ENCODE data around the gene NXPH4. TPM values are rescaled to one million over a fixed set of nuclear protein-coding genes. Genes with fewer than 3 reads are reported as not detected.

NXPH4 gene
- total and polyA plus RNA-seq, 10 of the 15 experiments (the other 5 are each of a cell fraction or from before 2014, with no cell fraction given) = 0.03 to 0.26 TPM; not detected in 8

DNA sequence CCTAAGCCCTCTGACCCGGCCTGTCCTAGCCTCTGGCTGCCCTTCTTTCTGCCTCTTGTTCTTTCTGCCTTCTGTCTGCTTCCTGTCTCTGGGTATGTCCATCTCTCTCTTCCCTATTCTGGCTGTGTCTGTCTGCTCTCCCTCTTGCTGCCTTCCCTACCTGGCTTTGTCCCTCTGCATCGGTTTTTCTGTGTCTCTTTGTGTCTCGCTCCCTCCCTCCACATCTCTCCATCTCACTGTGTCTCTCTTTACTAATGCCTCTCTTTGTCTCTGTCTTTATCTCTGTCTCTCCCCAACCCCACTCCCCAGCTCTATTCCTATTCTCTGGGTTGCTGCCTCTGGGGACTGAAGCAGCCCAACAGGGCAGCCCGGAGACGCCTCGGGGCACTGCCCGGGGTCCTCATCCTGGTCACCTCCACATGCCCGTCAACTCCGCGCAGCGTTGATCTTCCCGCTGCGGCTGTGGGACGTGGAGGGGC is 23.0 kb downstream of the NXPH4 start:
- Histone ChIP-seq H3K4me2 (ENCODE audit: control insufficient read depth, insufficient read depth) (peak overlapping the region; percentile 93), H3K27me3 (replicated peaks in 1 of 2; ENCODE audit: control insufficient read depth in 2 of 2, insufficient read depth in 2 of 2, low read length in 1 of 2) (peaks cover 5 to 8% of the 10 kb centered on the region in 2 experiments; a peak in 3 of 4 replicates), H3K4me1 (ENCODE audit: control insufficient read depth, insufficient read depth, low read length) (peaks cover 50% of the 10 kb centered on the region), H4K20me1 (ENCODE audit: control insufficient read depth, insufficient read depth) (peaks cover 2% of the 10 kb centered on the region; the same call in 1 of the 2 replicates), H3K9ac (ENCODE audit: control insufficient read depth, insufficient read depth, low read length) (peak overlapping the region; percentile 47; the same call in 1 of the 2 replicates), H3K4me3 (peak overlapping the region; percentile 68), H3K27ac (ENCODE audit: control insufficient read depth, insufficient read depth) (no peak overlapping the region), H3K36me3 (ENCODE audit: control insufficient read depth in 2 of 2, insufficient read depth in 2 of 2, low read length in 1 of 2) (no peaks in the 10 kb centered on the region; a peak in 2 of 4 replicates), H2AFZ (ENCODE audit: control insufficient read depth, low read depth, low read length) (peak overlapping the region; percentile 2), H3K79me2 (ENCODE audit: control insufficient read depth, insufficient read depth, low read length) (no peaks in the 10 kb centered on the region), H3K9me3 (replicated peaks; ENCODE audit: control insufficient read depth, insufficient read depth, low read length) (no peaks in the 10 kb centered on the region)
- intact Hi-C loops (cut with micrococcal nuclease; ENCODE audit: unreplicated experiment) (loop anchor here (1.0 to 5.0 kb wide), 2 partner anchors 26 to 117 kb away; no protein-coding TSS in a partner anchor), in situ Hi-C loops (cut with MboI) (no loop called here)
- peak; percentile 0; the same call in 1 of the 3 replicates for ATAC-seq
- SMC1A ChIA-PET (ENCODE audit: uncharacterized antibody, unreplicated experiment) = interaction anchor here (0.6 to 8.1 kb wide), 4 partner anchors 10 to 615 kb away, joined by 3 to 55 read pairs (median 7); partner anchors contain the start of gene SHMT2
- under 1% methylated on average over 14 of the region's 14 CpGs for WGBS (ENCODE audit: insufficient coverage, insufficient replicate concordance, low lambda C conversion rate, missing lambda C conversion rate)
- POLR2A ChIA-PET = interaction anchor here (0.5 to 2.8 kb wide), 4 partner anchors 10 to 219 kb away, joined by 3 to 15 read pairs (median 6); partner anchors contain the start of gene SHMT2
- DNase-seq (ENCODE audit: low read depth, low spot score) = no peak
- TF ChIP-seq, protein P1, sequence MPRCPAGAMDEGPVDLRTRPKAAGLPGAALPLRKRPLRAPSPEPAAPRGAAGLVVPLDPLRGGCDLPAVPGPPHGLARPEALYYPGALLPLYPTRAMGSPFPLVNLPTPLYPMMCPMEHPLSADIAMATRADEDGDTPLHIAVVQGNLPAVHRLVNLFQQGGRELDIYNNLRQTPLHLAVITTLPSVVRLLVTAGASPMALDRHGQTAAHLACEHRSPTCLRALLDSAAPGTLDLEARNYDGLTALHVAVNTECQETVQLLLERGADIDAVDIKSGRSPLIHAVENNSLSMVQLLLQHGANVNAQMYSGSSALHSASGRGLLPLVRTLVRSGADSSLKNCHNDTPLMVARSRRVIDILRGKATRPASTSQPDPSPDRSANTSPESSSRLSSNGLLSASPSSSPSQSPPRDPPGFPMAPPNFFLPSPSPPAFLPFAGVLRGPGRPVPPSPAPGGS (IDR thresholded peaks at IDR 0.05; ENCODE audit: borderline replicate concordance, insufficient read depth, low read depth, low read length, poor library complexity, severe bottlenecking) = no peak
- no peak for TF ChIP-seq KAT2A (conservative IDR thresholded peaks at IDR 0.05; ENCODE audit: control insufficient read depth, low read depth, low read length)
- no peak for TF ChIP-seq MYB (IDR thresholded peaks at IDR 0.05; ENCODE audit: borderline replicate concordance, low read depth, low read length)
- TF ChIP-seq POLR2AphosphoS5 (IDR thresholded peaks at IDR 0.05; ENCODE audit: low read length) = no peak
- TF ChIP-seq RAD21 (IDR thresholded peaks at IDR 0.05; ENCODE audit: insufficient read depth, low read depth, low read length) = no peak
- TF ChIP-seq NRF1 (conservative IDR thresholded peaks at IDR 0.05; ENCODE audit: low read depth, low read length) = no peak
- no peak for TF ChIP-seq SREBF2 (IDR thresholded peaks at IDR 0.05; ENCODE audit: low read length)
- TF ChIP-seq SREBF1 (IDR thresholded peaks at IDR 0.05; ENCODE audit: low read length) = no peak
- TF ChIP-seq FOXK2 (IDR thresholded peaks at IDR 0.05) = no peak
- TF ChIP-seq, protein P2, sequence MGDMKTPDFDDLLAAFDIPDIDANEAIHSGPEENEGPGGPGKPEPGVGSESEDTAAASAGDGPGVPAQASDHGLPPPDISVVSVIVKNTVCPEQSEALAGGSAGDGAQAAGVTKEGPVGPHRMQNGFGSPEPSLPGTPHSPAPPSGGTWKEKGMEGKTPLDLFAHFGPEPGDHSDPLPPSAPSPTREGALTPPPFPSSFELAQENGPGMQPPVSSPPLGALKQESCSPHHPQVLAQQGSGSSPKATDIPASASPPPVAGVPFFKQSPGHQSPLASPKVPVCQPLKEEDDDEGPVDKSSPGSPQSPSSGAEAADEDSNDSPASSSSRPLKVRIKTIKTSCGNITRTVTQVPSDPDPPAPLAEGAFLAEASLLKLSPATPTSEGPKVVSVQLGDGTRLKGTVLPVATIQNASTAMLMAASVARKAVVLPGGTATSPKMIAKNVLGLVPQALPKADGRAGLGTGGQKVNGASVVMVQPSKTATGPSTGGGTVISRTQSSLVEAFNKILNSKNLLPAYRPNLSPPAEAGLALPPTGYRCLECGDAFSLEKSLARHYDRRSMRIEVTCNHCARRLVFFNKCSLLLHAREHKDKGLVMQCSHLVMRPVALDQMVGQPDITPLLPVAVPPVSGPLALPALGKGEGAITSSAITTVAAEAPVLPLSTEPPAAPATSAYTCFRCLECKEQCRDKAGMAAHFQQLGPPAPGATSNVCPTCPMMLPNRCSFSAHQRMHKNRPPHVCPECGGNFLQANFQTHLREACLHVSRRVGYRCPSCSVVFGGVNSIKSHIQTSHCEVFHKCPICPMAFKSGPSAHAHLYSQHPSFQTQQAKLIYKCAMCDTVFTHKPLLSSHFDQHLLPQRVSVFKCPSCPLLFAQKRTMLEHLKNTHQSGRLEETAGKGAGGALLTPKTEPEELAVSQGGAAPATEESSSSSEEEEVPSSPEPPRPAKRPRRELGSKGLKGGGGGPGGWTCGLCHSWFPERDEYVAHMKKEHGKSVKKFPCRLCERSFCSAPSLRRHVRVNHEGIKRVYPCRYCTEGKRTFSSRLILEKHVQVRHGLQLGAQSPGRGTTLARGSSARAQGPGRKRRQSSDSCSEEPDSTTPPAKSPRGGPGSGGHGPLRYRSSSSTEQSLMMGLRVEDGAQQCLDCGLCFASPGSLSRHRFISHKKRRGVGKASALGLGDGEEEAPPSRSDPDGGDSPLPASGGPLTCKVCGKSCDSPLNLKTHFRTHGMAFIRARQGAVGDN (IDR thresholded peaks at IDR 0.05) = no peak
- no peak for TF ChIP-seq IRF4 (IDR thresholded peaks at IDR 0.05; ENCODE audit: low read depth, low read length)
- no TSS peak for BruUV-seq (replicated peaks)
- no peak for FAIRE-seq
- CTCF ChIA-PET = interaction anchor here (0.8 to 10.7 kb wide), 13 partner anchors 11 to 366 kb away, joined by 3 to 271 read pairs (median 4); partner anchors contain the start of genes INHBE, SHMT2, STAC3 and STAT6
- RAD21 ChIA-PET (ENCODE audit: unreplicated experiment) = interaction anchor here (0.7 to 14.4 kb wide), 8 partner anchors 10 to 214 kb away, joined by 3 to 85 read pairs (median 5); partner anchors contain the start of genes INHBE and SHMT2
